ENCODE data around the gene SAYSD1. TPM values are rescaled to one million over a fixed set of nuclear protein-coding genes. Genes with fewer than 3 reads are reported as not detected.

The SAYSD1 gene, protein sequence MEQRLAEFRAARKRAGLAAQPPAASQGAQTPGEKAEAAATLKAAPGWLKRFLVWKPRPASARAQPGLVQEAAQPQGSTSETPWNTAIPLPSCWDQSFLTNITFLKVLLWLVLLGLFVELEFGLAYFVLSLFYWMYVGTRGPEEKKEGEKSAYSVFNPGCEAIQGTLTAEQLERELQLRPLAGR
- 17.2 and 20.2 TPM in 2 replicates for total RNA-seq (2014; rRNA removed; shearing (Covaris generic))
- 14.4 and 15.0 TPM in 2 replicates for polyA plus RNA-seq (2016; fragmentation: Nextera tagmentation; extraction: Ambion mirVana)

DNA sequence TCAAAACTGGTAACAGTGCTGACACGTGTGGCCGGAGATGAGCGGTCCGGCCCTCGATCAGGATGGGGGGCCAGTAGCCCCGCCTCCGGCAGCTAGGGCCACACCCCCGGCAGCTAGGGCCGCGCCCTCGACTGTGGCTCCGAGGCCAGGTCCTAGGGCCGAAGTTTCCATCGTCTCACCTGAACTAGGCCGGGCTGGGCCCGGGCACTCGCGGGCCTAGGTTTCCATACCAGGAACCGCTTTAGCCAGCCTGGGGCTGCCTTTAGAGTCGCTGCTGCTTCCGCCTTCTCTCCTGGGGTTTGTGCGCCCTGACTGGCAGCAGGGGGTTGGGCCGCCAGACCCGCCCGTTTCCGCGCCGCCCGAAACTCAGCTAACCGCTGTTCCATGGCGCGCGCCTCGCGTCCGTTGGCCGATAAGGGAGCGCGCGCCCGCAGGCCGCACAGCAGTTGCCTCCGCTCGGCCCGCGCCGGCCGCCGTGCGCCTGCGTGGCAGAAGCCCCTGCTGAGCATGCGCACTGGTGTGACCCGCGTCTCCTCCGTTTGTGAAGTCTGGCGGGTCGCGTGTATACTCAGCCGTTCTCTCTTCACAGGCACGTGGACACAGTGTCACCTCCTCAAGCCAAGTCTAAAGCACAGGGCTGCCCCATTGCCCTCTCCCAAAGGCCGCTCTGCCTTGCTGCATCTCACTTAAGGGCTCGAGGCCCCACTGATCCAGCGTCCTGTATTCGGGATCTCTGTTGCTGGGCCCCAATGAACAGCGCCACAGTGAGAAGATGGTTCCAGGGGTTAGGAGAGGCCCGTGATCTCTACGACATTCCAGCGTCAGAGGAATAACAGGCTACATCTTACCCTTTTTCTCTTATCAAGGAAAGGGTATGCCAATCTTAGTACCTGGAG lies at the start of gene SAYSD1:
Gene SAYSD1, minus strand, starts transcription at position 483 of the 896 bp plus-strand sequence. Its CDS starts 97 bp downstream, at position 386.
- no peak for TF ChIP-seq EZH2 (IDR thresholded peaks at IDR 0.05; ENCODE audit: insufficient read depth, poor library complexity, severe bottlenecking)
- TF ChIP-seq EZH2phosphoT487 (IDR thresholded peaks at IDR 0.05; ENCODE audit: insufficient read depth, low read depth), result no peak
- peak within 1 kb of the TSS; percentile 70 for H3K27ac ChIP-seq
- H2AFZ ChIP-seq, result peak within 1 kb of the TSS; percentile 97
- H3K4me3 ChIP-seq, result peak within 1 kb of the TSS; percentile 91
- peaks cover 5% of the 10 kb centered on the region; the same call in 1 of the 2 replicates for H3F3A ChIP-seq (ENCODE audit: insufficient read depth)
- no peaks in the 10 kb centered on the region for H3K9me3 ChIP-seq (ENCODE audit: low read depth)
- H3K79me2 ChIP-seq (ENCODE audit: insufficient read depth), result no peaks in the 10 kb centered on the region
- WGBS, 2 experiments (ENCODE audit: low coverage in 1 of 2, low lambda C conversion rate in 2 of 2, missing lambda C conversion rate in 2 of 2), result 1% methylated on average over 54 to 62 of the region's 68 CpGs
- in situ Hi-C loops (cut with MboI), result no loop called here
- no peaks in the 10 kb centered on the region for H3K9me2 ChIP-seq (ENCODE audit: insufficient read depth)
- peak within 1 kb of the TSS; percentile 95 for H3K9ac ChIP-seq
- H3K27me3 ChIP-seq (replicated peaks; ENCODE audit: insufficient read depth), result no peaks in the 10 kb centered on the region
- no peaks in the 10 kb centered on the region for H3K36me3 ChIP-seq (ENCODE audit: low read depth)
- H3K4me1 ChIP-seq (ENCODE audit: insufficient read depth), result 0 out of 2 replicates have a peak, but pooled peaks cover 5% of the 10 kb centered on the region
- DNase-seq, result peak; percentile 97
- H3K4me2 ChIP-seq (ENCODE audit: unreplicated experiment), result peak within 1 kb of the TSS; percentile 89
- no peaks in the 10 kb centered on the region for H4K20me1 ChIP-seq (ENCODE audit: insufficient read depth)

DNA sequence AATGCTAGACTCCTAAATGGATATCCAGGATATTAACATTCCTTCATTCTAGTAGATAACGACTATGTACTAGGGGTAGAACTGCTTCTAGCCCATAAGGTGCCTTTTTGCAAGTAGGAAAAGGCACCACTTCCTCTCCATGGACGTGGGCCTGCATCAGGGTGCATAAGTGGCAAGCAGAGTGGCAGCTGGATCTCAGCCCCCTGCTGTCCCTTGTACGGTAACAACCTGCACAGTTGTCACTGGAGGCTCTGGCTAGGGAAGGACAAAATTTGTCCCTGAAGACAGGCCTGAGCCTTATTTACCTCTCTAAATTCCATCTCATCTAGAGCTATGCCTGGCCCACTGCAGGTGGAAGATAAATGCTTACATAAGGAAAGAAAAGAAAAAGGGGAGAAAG lies 42.5 kb upstream of the SAYSD1 start:
- Histone ChIP-seq H3K36me3 (ENCODE audit: low read depth) (no peaks in the 10 kb centered on the region), H3K27me3 (replicated peaks; ENCODE audit: insufficient read depth) (no peaks in the 10 kb centered on the region), H3K4me3 (no peak overlapping the region), H4K20me1 (ENCODE audit: insufficient read depth) (no peaks in the 10 kb centered on the region), H2AFZ (no peak overlapping the region), H3F3A (ENCODE audit: insufficient read depth) (no peaks in the 10 kb centered on the region), H3K9ac (no peak overlapping the region), H3K4me1 (ENCODE audit: insufficient read depth) (no peaks in the 10 kb centered on the region), H3K9me3 (ENCODE audit: low read depth) (no peaks in the 10 kb centered on the region), H3K79me2 (ENCODE audit: insufficient read depth) (no peaks in the 10 kb centered on the region), H3K4me2 (ENCODE audit: unreplicated experiment) (no peak overlapping the region), H3K9me2 (ENCODE audit: insufficient read depth) (no peaks in the 10 kb centered on the region), H3K27ac (no peak overlapping the region)
- TF ChIP-seq EZH2 (IDR thresholded peaks at IDR 0.05; ENCODE audit: insufficient read depth, poor library complexity, severe bottlenecking) (no peak), EZH2phosphoT487 (IDR thresholded peaks at IDR 0.05; ENCODE audit: insufficient read depth, low read depth) (no peak)
- in situ Hi-C loops (cut with MboI), result no loop called here
- WGBS, 2 experiments (ENCODE audit: low coverage in 1 of 2, low lambda C conversion rate in 2 of 2, missing lambda C conversion rate in 2 of 2), result 8 to 15% methylated on average over 3 of the region's 3 CpGs
- DNase-seq, result no peak

DNA sequence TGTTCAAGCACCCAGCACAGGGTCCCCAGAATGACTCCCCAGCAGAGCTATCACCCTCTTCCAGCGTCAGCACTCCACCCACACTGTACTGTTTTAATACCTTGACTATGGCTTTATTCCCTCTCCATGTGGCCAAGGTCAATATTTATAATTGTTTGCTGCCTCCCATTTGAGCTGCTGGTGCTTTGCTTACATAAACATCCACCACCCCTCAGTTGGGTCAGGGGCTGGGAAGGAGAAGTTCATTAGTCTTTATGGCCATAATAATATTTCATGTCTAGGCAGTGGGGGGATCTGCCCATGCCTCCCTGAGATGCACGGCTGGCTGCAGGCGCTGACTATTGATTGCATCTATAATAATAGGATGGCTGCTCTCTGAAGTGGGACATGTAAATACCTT lies 41.8 kb upstream of the SAYSD1 start:
- H3K9ac ChIP-seq, result no peak overlapping the region
- no peak overlapping the region for H3K4me3 ChIP-seq
- TF ChIP-seq EZH2 (IDR thresholded peaks at IDR 0.05; ENCODE audit: insufficient read depth, poor library complexity, severe bottlenecking), result no peak
- TF ChIP-seq EZH2phosphoT487 (IDR thresholded peaks at IDR 0.05; ENCODE audit: insufficient read depth, low read depth), result no peak
- no peak for DNase-seq
- no peaks in the 10 kb centered on the region for H3K36me3 ChIP-seq (ENCODE audit: low read depth)
- no peaks in the 10 kb centered on the region for H3F3A ChIP-seq (ENCODE audit: insufficient read depth)
- H3K9me2 ChIP-seq (ENCODE audit: insufficient read depth), result no peaks in the 10 kb centered on the region
- H3K27ac ChIP-seq, result no peak overlapping the region
- H3K4me2 ChIP-seq (ENCODE audit: unreplicated experiment), result no peak overlapping the region
- H4K20me1 ChIP-seq (ENCODE audit: insufficient read depth), result no peaks in the 10 kb centered on the region
- no peaks in the 10 kb centered on the region for H3K79me2 ChIP-seq (ENCODE audit: insufficient read depth)
- H3K27me3 ChIP-seq (replicated peaks; ENCODE audit: insufficient read depth), result no peaks in the 10 kb centered on the region
- no peaks in the 10 kb centered on the region for H3K4me1 ChIP-seq (ENCODE audit: insufficient read depth)
- 41 to 52% methylated on average over 3 of the region's 3 CpGs for WGBS, 2 experiments (ENCODE audit: low coverage in 1 of 2, low lambda C conversion rate in 2 of 2, missing lambda C conversion rate in 2 of 2)
- no peaks in the 10 kb centered on the region for H3K9me3 ChIP-seq (ENCODE audit: low read depth)
- in situ Hi-C loops (cut with MboI), result no loop called here
- no peak overlapping the region for H2AFZ ChIP-seq

DNA sequence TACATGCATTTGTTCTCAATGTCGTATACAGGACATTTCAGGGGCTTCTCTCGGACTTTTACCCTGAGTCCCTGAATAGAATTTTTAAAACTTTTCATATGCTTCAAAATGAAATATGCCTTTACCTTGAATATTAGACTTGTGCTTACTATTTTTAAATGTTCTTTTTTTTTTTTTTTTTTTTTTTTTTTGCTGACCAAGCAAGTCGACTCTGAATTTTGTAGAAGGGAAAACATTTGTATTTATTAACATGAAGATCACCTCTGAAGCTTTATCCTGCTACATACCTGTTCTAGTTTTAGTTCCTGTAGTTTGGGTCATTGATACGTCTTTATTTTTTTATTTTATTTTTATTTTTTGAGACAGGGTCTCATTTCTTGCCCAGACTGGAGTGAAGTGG lies 39.7 kb upstream of the SAYSD1 start:
- in situ Hi-C loops (cut with MboI), result no loop called here
- H3K9me2 ChIP-seq (ENCODE audit: insufficient read depth), result no peaks in the 10 kb centered on the region
- no peak overlapping the region for H2AFZ ChIP-seq
- no peak overlapping the region for H3K27ac ChIP-seq
- H4K20me1 ChIP-seq (ENCODE audit: insufficient read depth), result no peaks in the 10 kb centered on the region
- DNase-seq, result no peak
- H3K79me2 ChIP-seq (ENCODE audit: insufficient read depth), result no peaks in the 10 kb centered on the region
- 38 to 43% methylated on average over 4 of the region's 4 CpGs for WGBS, 2 experiments (ENCODE audit: low coverage in 1 of 2, low lambda C conversion rate in 2 of 2, missing lambda C conversion rate in 2 of 2)
- H3F3A ChIP-seq (ENCODE audit: insufficient read depth), result no peaks in the 10 kb centered on the region
- H3K4me1 ChIP-seq (ENCODE audit: insufficient read depth), result no peaks in the 10 kb centered on the region
- H3K4me3 ChIP-seq, result no peak overlapping the region
- TF ChIP-seq EZH2 (IDR thresholded peaks at IDR 0.05; ENCODE audit: insufficient read depth, poor library complexity, severe bottlenecking), result no peak
- TF ChIP-seq EZH2phosphoT487 (IDR thresholded peaks at IDR 0.05; ENCODE audit: insufficient read depth, low read depth), result no peak
- H3K9ac ChIP-seq, result no peak overlapping the region
- H3K27me3 ChIP-seq (replicated peaks; ENCODE audit: insufficient read depth), result peaks cover 2% of the 10 kb centered on the region; the same call in 1 of the 2 replicates
- no peaks in the 10 kb centered on the region for H3K36me3 ChIP-seq (ENCODE audit: low read depth)
- no peak overlapping the region for H3K4me2 ChIP-seq (ENCODE audit: unreplicated experiment)
- H3K9me3 ChIP-seq (ENCODE audit: low read depth), result no peaks in the 10 kb centered on the region

Measured in GM23248 (cell line).